ENCODE data around the gene VEGFA.

GRCh38 chr6:43727634-43728033, 42.4 kb upstream of the VEGFA start:
- TF ChIP-seq POLR2AphosphoS5 (IDR thresholded peaks at IDR 0.05; ENCODE audit: borderline replicate concordance, low read depth, low read length) (no peak), EZH2 (IDR thresholded peaks at IDR 0.05) (no peak)

Data from SK-N-MC (cell line).